OCI-LY3 (cell line): Measurements from ENCODE around the gene PEX11A.

Source experiments
- EZH2phosphoT487 ChIP-seq: fragments of 200-600 bp; shearing (Covaris generic); IDR thresholded peaks from 2 replicates; pipeline ENCODE4 v1.6.1; 2018; ENCODE audit warnings: antibody characterized with exemption, mixed run types, low read depth
- TF ChIP-seq, protein P1 (sequence below): fragments of 200-600, 300-600 bp; sonication (generic); IDR thresholded peaks from 2 replicates; pipeline ENCODE4 v1.5.1; 2014; ENCODE audit warnings: antibody characterized with exemption, low read length, low read depth

DNA sequence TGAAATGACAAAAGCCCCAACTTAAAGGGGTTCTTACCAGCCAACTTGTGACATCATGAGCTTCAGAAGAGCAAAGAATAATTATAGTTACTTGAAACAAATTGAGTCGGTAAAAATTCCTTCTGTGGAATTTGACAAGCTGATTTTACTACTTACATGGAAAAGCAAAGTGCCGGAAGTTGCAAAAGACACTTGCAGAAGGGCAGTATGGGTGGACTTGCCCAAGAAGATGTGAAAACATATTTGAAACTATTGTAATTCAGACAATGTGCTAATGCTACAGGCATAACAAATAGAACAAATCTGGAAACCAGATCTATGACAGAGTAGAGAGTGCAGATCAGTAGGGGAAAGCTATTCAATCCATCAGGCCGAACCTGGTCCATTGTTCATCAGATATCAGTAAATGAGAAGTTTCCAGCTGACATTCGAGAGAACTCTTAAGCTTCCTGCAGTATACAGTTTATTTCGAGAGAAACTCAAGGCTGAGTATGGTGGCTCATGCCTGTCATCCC, 32.8 kb downstream of the PEX11A start:
- TF ChIP-seq, protein P1, sequence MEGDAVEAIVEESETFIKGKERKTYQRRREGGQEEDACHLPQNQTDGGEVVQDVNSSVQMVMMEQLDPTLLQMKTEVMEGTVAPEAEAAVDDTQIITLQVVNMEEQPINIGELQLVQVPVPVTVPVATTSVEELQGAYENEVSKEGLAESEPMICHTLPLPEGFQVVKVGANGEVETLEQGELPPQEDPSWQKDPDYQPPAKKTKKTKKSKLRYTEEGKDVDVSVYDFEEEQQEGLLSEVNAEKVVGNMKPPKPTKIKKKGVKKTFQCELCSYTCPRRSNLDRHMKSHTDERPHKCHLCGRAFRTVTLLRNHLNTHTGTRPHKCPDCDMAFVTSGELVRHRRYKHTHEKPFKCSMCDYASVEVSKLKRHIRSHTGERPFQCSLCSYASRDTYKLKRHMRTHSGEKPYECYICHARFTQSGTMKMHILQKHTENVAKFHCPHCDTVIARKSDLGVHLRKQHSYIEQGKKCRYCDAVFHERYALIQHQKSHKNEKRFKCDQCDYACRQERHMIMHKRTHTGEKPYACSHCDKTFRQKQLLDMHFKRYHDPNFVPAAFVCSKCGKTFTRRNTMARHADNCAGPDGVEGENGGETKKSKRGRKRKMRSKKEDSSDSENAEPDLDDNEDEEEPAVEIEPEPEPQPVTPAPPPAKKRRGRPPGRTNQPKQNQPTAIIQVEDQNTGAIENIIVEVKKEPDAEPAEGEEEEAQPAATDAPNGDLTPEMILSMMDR = no peak
- TF ChIP-seq EZH2phosphoT487 = no peak
